ENCODE measurements around the gene HSPBP1.

The HSPBP1 gene

GRCh38 chr19:55275851-55276719 is 3.8 kb downstream of the HSPBP1 start:
- DNase-seq (ENCODE audit: low read depth), result no peak

- DNase-seq (ENCODE audit: low read depth), result no peak
Observed at GRCh38 chr19:55273978-55274707, 5.8 kb downstream of the HSPBP1 start.

GRCh38 chr19:55272142-55272541 is 7.8 kb downstream of the HSPBP1 start:
- DNase-seq (ENCODE audit: low read depth), result no peak

- DNase-seq (ENCODE audit: low read depth), result no peak
Observed at GRCh38 chr19:55270172-55270942, 9.6 kb downstream of the HSPBP1 start.

GRCh38 chr19:55269299-55269698 is 10.6 kb downstream of the HSPBP1 start:
- DNase-seq (ENCODE audit: low read depth), result no peak

GRCh38 chr19:55266840-55267239 is 13.1 kb downstream of the HSPBP1 start:
- no peak for DNase-seq (ENCODE audit: low read depth)

- DNase-seq (ENCODE audit: low read depth), result no peak
Observed at GRCh38 chr19:55266404-55266803, 13.5 kb downstream of the HSPBP1 start.

- no peak for DNase-seq (ENCODE audit: low read depth)
Observed at GRCh38 chr19:55265723-55266386, 14.1 kb downstream of the HSPBP1 start.

GRCh38 chr19:55265173-55265572 is 14.7 kb downstream of the HSPBP1 start:
- DNase-seq (ENCODE audit: low read depth), result no peak

GRCh38 chr19:55264531-55264930 is 15.4 kb downstream of the HSPBP1 start:
- no peak for DNase-seq (ENCODE audit: low read depth)

GRCh38 chr19:55262359-55262758 is 17.6 kb downstream of the HSPBP1 start:
- no peak for DNase-seq (ENCODE audit: low read depth)

- no peak for DNase-seq (ENCODE audit: low read depth)
Observed at GRCh38 chr19:55261671-55262126, 18.2 kb downstream of the HSPBP1 start.

GRCh38 chr19:55259540-55260210 is 20.2 kb downstream of the HSPBP1 start:
- DNase-seq (ENCODE audit: low read depth), result no peak

- DNase-seq (ENCODE audit: low read depth), result peak; percentile 99
Observed at GRCh38 chr19:55258828-55259539, 20.9 kb downstream of the HSPBP1 start, which contains the start of gene PPP6R1. TSS of gene PPP6R1 (minus strand) at chr19:55259017. CDS start at chr19:55247103, 11,914 bp downstream.

GRCh38 chr19:55258476-55258827 is 21.5 kb downstream of the HSPBP1 start:
- DNase-seq (ENCODE audit: low read depth), result no peak

- DNase-seq (ENCODE audit: low read depth), result no peak
Observed at GRCh38 chr19:55257461-55258420, 22.2 kb downstream of the HSPBP1 start.

- no peak for DNase-seq (ENCODE audit: low read depth)
Observed at GRCh38 chr19:55256562-55257460, 23.1 kb downstream of the HSPBP1 start.

Data from CMK (cell line).